SJCRH30 (cell line): ENCODE data around the gene TPH1. TPM values are rescaled to one million over a fixed set of nuclear protein-coding genes. Genes with fewer than 3 reads are reported as not detected.

Experiments
- DNase-seq, 2 experiments: peaks; one replicate each; pipeline ENCODE4 v3.0.0-alpha.2; 2015 to 2020
- H3K27ac ChIP-seq: fragments of 250-450 bp; sonication (Bioruptor Pico); 2 replicates; pipeline ENCODE4 v1.5.1; 2020; ENCODE audit warnings: mild to moderate bottlenecking, moderate library complexity
- H3K27me3 ChIP-seq: fragments of 250-450 bp; sonication (Bioruptor Pico); 2 replicates; pipeline ENCODE4 v1.5.1; 2020; ENCODE audit warnings: mild to moderate bottlenecking, moderate library complexity
- H3K36me3 ChIP-seq: fragments of 250-450 bp; sonication (Bioruptor Pico); 2 replicates; pipeline ENCODE4 v1.5.1; 2020; ENCODE audit warnings: mild to moderate bottlenecking, moderate library complexity
- H3K4me1 ChIP-seq: fragments of 250-450 bp; sonication (Bioruptor Pico); 2 replicates; pipeline ENCODE4 v1.5.1; 2020; ENCODE audit warnings: mild to moderate bottlenecking, moderate library complexity
- H3K4me3 ChIP-seq: fragments of 250-450 bp; sonication (Bioruptor Pico); 2 replicates; pipeline ENCODE4 v1.5.1; 2020; ENCODE audit warnings: mild to moderate bottlenecking, moderate library complexity
- H3K9me3 ChIP-seq: fragments of 250-450 bp; sonication (Bioruptor Pico); replicated peaks from 2 replicates; pipeline ENCODE4 v1.5.1; 2020; ENCODE audit warnings: mild to moderate bottlenecking, moderate library complexity
- total RNA-seq: library from RNA; depleted of rRNA; stranded (reverse); fragments of >200 nt; shearing (Covaris generic); gene quantifications from 2 replicates; pipeline ENCODE4 v1.2.3, GENCODE V29; 2014; rRNA removed

The TPH1 gene
- total RNA-seq, result 0.08 and 0.13 TPM in 2 replicates

GRCh38 chr11:18046116-18046777, at the start of gene TPH1:
TPH1 (minus strand) TSS chr11:18046269; CDS start chr11:18040762, 5,507 bp downstream.
- Histone ChIP-seq H3K4me1 (peaks cover 5% of the 10 kb centered on the region; the same call in 1 of the 2 replicates), H3K27ac (no peak within 1 kb of the TSS), H3K36me3 (no peaks in the 10 kb centered on the region), H3K27me3 (no peaks in the 10 kb centered on the region), H3K9me3 (no peaks in the 10 kb centered on the region; the same call in 1 of the 2 replicates), H3K4me3 (peak within 1 kb of the TSS; percentile 7; the same call in 1 of the 2 replicates)
- DNase-seq, result peak; percentile 47 to 61

DNA sequence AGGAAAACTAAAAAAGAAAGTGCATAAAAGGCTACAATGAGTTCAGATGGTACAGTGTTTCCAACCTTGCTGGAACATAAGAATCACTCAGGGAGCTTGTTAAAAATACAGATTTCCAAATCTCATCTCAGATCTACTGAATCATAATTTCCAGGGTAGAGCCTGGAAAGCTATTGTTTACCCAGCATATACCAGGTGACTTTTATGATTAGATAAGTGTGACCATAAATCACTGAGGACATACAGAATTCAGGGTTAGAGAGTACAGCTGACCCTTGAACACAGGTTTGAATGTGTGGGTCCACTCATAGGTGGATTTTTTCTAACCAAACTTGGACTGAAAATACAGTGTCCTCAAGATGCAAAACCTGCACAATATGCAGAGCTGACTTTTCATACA, 47.9 kb upstream of the TPH1 start:
- no peak for DNase-seq
- Histone ChIP-seq H3K4me1 (no peaks in the 10 kb centered on the region), H3K27me3 (no peaks in the 10 kb centered on the region), H3K27ac (no peak overlapping the region), H3K36me3 (peaks cover 70% of the 10 kb centered on the region), H3K9me3 (no peaks in the 10 kb centered on the region), H3K4me3 (no peak overlapping the region)

DNA sequence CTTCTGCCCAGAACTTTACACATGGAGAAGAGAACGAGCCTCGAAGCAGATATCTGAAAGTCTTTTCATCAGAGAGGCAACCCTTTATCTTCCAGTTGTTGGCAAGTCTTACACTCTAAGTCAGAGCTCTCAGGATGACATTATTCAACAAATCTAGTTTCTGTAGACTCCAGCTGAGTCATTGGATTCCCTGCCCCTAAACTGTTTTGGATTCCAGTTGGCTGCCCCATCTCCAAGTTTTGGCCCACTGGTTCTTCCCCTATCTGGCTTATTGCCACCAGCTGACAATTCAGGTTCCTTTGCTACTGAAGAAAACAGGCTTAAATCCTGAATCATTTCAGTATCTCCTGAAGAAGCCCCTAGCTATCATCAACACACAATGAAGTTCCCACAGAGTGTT, 45.7 kb upstream of the TPH1 start:
- H3K27me3 ChIP-seq, result no peaks in the 10 kb centered on the region
- H3K27ac ChIP-seq, result no peak overlapping the region
- no peaks in the 10 kb centered on the region for H3K9me3 ChIP-seq
- H3K4me3 ChIP-seq, result no peak overlapping the region
- DNase-seq, result no peak
- peaks cover 93% of the 10 kb centered on the region for H3K36me3 ChIP-seq
- H3K4me1 ChIP-seq, result no peaks in the 10 kb centered on the region

DNA sequence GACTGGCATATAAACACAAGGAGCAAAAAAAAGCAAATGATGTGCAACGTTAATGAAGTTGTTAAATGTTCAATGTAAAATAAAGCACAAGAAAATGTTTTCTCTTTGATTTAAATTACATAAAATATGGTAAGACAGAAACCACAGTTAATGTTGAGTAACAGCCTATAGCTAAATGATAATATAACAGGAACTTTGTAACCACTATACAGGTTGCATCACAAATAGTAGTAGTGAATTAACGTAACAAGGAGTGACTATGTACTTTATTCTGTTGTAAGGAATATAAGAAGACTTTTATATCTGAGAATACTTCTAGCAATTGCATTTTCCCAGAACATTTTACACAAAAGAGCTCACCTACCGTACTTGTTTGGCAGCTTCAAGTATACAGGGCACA, 42.9 kb upstream of the TPH1 start:
- Histone ChIP-seq H3K36me3 (peaks cover 95% of the 10 kb centered on the region), H3K4me1 (no peaks in the 10 kb centered on the region), H3K27ac (no peak overlapping the region), H3K9me3 (no peaks in the 10 kb centered on the region), H3K27me3 (no peaks in the 10 kb centered on the region), H3K4me3 (no peak overlapping the region)
- no peak for DNase-seq

GRCh38 chr11:18088366-18088765, 42.3 kb upstream of the TPH1 start:
- H3K27me3 ChIP-seq, result no peaks in the 10 kb centered on the region
- H3K9me3 ChIP-seq, result no peaks in the 10 kb centered on the region
- no peak for DNase-seq
- H3K4me1 ChIP-seq, result no peaks in the 10 kb centered on the region
- H3K27ac ChIP-seq, result no peak overlapping the region
- no peak overlapping the region for H3K4me3 ChIP-seq
- peaks cover 93% of the 10 kb centered on the region for H3K36me3 ChIP-seq

DNA sequence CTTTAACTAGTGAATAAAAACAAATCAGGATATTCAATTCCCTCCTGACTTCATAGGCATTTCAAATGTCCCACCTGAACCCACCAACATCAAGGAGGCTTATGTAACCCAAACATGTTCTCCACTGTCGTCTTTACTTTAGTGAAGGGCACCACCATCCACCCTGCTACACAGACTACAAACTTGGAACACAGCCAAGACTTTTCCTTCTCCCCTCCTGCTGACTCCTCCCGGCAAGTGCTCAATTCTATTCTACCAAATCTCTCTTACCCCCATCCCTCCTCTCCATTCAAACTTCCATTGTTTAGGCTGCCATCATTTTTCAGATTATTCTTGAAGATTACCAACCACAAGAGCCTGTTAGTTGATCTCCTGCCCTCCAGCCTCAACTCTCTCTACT, 35.5 kb upstream of the TPH1 start:
- Histone ChIP-seq H3K27me3 (no peaks in the 10 kb centered on the region), H3K27ac (no peak overlapping the region), H3K4me3 (no peak overlapping the region), H3K4me1 (no peaks in the 10 kb centered on the region), H3K9me3 (no peaks in the 10 kb centered on the region), H3K36me3 (peaks cover 60% of the 10 kb centered on the region)
- DNase-seq, result peak in 1 of 2 experiments; percentile 21

DNA sequence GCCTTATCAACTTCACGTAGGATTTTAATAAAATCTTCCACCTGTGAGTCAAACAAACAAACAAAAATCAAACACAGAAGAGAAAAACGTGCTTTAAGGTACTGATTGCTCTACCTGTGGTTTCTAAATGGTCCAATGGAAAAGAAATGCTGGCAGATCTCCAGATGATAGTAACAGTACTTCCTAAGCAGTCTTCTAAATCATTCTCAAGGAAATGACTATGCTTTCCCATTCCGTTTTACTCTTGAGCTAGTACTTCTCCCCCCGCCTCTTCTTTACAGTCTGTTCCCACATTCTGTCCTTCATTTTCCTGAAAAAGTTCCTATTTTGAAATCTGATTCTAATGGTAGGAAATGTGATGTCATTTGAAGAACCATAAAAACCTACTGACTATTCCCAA, 34.4 kb upstream of the TPH1 start:
- DNase-seq, result no peak
- Histone ChIP-seq H3K4me3 (no peak overlapping the region), H3K27ac (no peak overlapping the region)

DNA sequence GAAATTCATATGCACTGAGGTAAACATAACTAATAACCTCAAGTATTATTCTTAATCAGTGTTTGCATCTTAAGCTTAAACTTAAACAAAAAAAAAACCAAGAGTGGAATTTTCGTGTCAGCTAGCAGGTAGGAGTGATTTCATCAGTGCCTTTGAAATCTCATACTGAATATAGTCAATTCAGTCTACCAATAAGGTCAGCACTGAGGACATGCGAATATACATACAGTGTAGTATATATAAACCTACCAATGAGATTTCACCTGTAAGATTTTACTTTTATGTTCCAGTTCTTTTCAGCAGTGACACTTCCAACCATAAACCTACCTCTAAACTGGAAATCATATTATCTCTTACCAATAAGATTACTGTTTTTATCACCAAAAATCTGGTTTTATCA, 32.8 kb upstream of the TPH1 start:
- no peaks in the 10 kb centered on the region for H3K9me3 ChIP-seq
- peaks cover 36% of the 10 kb centered on the region for H3K36me3 ChIP-seq
- no peaks in the 10 kb centered on the region for H3K4me1 ChIP-seq
- H3K4me3 ChIP-seq, result no peak overlapping the region
- DNase-seq, result no peak
- H3K27me3 ChIP-seq, result no peaks in the 10 kb centered on the region
- H3K27ac ChIP-seq, result no peak overlapping the region

More for the DNA sequence above, 34.4 kb upstream of the TPH1 start:
- Histone ChIP-seq H3K27me3 (no peaks in the 10 kb centered on the region), H3K9me3 (no peaks in the 10 kb centered on the region), H3K4me1 (no peaks in the 10 kb centered on the region), H3K36me3 (peaks cover 50% of the 10 kb centered on the region)

- no peak overlapping the region for H3K4me3 ChIP-seq
- H3K27ac ChIP-seq, result no peak overlapping the region
- peaks cover 14% of the 10 kb centered on the region for H3K36me3 ChIP-seq
- H3K27me3 ChIP-seq, result no peaks in the 10 kb centered on the region
- H3K9me3 ChIP-seq, result no peaks in the 10 kb centered on the region
- no peak for DNase-seq
- H3K4me1 ChIP-seq, result no peaks in the 10 kb centered on the region
These were observed 29.4 kb upstream of the TPH1 start for GRCh38 chr11:18075444-18075843.

DNA sequence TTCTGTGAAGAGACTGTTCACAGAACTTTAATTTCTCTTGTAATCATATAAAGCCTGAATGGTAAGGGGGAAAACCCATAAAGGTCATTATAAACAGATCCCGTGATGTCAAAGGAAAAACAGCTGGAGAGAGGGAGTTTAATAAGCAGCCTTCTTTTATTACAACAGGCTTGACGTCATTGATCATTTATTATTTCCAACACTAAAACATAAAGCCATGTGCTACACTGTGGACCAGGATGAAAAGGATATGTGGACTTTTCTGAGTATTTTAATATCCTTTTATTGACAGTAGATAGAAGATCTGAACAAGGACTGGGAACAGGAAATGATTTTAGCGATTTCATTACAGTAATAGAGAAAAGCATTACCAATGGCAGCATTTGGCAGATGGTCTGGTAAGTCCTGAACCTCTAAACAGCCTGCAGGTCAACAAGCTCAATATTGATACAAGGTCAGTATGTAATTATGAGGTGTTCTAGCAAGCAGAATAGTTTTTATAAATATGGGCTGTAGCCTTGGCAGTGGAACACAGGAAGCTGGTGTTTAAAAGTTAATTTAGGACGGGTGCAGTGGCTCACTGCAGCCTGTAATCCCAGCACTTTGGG, 25.1 kb upstream of the TPH1 start:
- no peak for DNase-seq
- Histone ChIP-seq H3K4me3 (no peak overlapping the region), H3K27ac (no peak overlapping the region), H3K27me3 (no peaks in the 10 kb centered on the region), H3K9me3 (no peaks in the 10 kb centered on the region), H3K4me1 (peaks cover 5% of the 10 kb centered on the region; the same call in 1 of the 2 replicates), H3K36me3 (no peaks in the 10 kb centered on the region)

DNA sequence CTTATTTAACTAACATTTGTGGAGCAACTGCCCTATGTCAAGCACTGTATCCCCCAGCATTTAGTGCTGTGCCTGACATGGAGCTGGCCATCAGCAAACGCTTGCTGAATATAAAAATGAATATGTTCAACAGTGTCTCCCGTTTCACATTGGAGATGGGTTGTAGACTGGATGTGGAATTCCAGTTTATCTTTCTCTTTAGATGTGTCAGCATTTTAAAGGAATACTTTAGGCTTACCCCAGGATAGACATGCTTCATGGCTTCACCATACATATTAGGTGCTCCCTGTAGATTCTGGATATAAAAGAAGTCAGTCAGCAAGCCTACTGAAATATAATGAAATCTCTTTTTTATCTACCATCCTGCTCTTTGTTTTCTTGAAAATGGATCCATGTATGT, 21.3 kb upstream of the TPH1 start:
- no peaks in the 10 kb centered on the region for H3K27me3 ChIP-seq
- no peak overlapping the region for H3K27ac ChIP-seq
- no peak overlapping the region for H3K4me3 ChIP-seq
- H3K9me3 ChIP-seq, result 0 out of 2 replicates have a peak, but pooled peaks cover 2% of the 10 kb centered on the region
- no peaks in the 10 kb centered on the region for H3K36me3 ChIP-seq
- DNase-seq, result no peak
- peaks cover 23% of the 10 kb centered on the region for H3K4me1 ChIP-seq

DNA sequence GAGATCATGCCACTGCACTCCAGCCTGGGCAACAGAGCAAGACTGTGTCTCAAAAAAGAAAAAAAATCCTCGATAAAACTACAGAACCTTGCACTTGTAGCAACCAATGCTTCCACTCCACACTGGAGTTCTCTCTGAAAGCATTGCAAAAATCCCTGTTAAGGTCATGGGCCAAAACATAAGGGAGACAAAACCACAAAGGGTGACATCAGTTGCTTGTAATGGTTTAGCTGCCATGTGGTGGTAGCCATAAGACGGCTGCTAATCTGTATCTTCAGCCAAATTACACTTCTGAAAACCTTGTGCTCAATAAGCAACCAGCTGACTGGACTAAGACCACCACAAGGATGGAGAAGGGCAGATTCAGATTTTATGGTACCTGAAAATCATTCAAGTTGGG, 20.6 kb upstream of the TPH1 start:
- H3K27me3 ChIP-seq, result no peaks in the 10 kb centered on the region
- H3K4me3 ChIP-seq, result no peak overlapping the region
- H3K4me1 ChIP-seq, result peaks cover 27% of the 10 kb centered on the region
- peak in 1 of 2 experiments; percentile 56 for DNase-seq
- H3K36me3 ChIP-seq, result no peaks in the 10 kb centered on the region
- H3K27ac ChIP-seq, result no peak overlapping the region
- 0 out of 2 replicates have a peak, but pooled peaks cover 2% of the 10 kb centered on the region for H3K9me3 ChIP-seq

DNA sequence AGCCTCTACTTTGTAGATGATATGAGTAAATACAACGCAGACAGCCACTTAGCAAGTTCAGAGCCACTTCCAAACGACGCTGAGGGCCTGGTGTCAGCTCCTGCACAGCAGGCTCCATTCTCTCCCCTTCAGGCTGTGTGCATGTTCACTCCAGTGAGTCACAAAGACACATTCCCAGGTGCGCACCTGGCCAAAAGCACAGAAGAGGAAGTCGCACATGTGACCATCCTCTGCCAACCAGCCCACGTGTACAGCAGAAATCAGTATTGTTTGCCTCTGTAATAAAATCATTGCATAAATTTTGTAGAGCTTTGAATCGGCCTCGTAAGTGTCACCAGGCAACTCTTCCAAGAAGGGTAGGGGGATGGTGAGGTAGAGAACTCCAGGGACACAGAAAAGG, 19.5 kb upstream of the TPH1 start:
- no peak overlapping the region for H3K27ac ChIP-seq
- no peaks in the 10 kb centered on the region for H3K36me3 ChIP-seq
- peaks cover 27% of the 10 kb centered on the region for H3K4me1 ChIP-seq
- DNase-seq, result no peak
- H3K9me3 ChIP-seq, result 0 out of 2 replicates have a peak, but pooled peaks cover 2% of the 10 kb centered on the region
- H3K4me3 ChIP-seq, result no peak overlapping the region
- H3K27me3 ChIP-seq, result no peaks in the 10 kb centered on the region

DNA sequence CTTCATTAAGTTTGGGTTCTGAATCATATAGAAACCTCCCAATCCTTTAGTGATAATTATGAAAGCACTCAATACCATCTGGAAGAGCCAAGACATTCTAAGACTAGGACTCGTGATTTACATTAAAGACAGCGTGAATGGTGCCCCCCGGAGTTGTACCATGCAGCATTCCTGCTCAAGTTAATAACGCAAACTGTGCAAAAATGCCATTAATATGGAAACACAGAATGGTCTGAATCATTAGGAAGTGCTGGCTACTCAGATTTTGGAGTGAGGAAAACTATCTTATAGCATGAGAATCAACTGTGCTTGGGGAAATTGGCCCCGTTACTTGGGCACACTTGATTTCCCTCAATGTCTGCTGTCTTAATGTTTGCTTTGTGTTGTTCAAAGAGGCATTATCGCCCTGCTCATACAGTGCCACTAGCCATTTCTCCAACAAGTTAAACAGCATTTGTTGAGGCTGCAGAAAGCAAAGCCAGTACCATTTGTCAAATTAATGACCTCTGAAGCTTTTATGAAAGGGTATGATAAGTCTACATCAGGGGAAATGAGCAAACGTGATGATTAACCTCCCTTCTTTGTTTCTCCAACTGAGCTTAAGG, 18.5 kb upstream of the TPH1 start:
- DNase-seq, result no peak
- Histone ChIP-seq H3K27ac (no peak overlapping the region), H3K4me1 (peaks cover 27% of the 10 kb centered on the region)

DNA sequence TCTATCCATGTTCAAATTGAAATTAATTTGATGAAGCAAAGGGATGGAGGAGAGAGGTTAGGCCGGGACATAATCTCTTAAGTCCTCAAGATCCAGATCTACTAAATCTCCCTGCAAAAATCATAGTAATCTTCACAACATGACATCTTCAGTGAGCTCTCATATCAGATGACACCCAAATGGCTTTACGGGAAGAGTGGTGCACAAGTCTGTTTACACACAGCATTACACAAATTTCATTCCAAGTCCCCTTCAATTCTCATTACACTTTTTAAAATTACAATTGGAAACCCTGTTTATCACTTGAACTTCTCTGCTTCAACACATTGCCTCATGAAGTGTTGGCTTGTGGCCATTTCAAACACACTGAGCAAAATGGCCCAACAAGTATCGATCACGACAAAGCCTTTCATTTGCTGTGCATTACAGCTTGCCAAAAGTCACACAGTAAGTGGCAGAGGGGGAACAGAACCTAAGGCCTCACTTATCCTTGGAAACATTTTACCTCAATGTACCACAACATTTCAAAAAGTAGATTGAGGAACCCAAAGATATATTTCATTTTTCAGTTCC, 17.9 kb upstream of the TPH1 start:
- H3K27ac ChIP-seq, result no peak overlapping the region
- H3K9me3 ChIP-seq, result 0 out of 2 replicates have a peak, but pooled peaks cover 2% of the 10 kb centered on the region
- no peaks in the 10 kb centered on the region for H3K36me3 ChIP-seq
- no peaks in the 10 kb centered on the region for H3K27me3 ChIP-seq
- peaks cover 27% of the 10 kb centered on the region for H3K4me1 ChIP-seq
- peak overlapping the region; percentile 28 for H3K4me3 ChIP-seq
- DNase-seq, result peak in 1 of 2 experiments; percentile 45

More for the DNA sequence above, 18.5 kb upstream of the TPH1 start:
- Histone ChIP-seq H3K9me3 (0 out of 2 replicates have a peak, but pooled peaks cover 2% of the 10 kb centered on the region), H3K36me3 (no peaks in the 10 kb centered on the region), H3K4me3 (no peak overlapping the region), H3K27me3 (no peaks in the 10 kb centered on the region)
